IPS-20b (cell line): ENCODE measurements around the gene CDC42EP4.
"Not testable (repeated sequence)": the region's sequence is repeated elsewhere in the genome, so short reads cannot be mapped to it uniquely, and the experiment has no call there.

Experiments
- H3K27ac ChIP-seq: one replicate; pipeline ENCODE4 v1.5.1; 2013; ENCODE audit warnings: low read length
- H3K27me3 ChIP-seq: 2 replicates; pipeline ENCODE4 v1.6.1; 2013; ENCODE audit warnings: mild to moderate bottlenecking, low read length, inconsistent platforms; ENCODE audit not compliant: insufficient read depth
- H3K36me3 ChIP-seq: 2 replicates; pipeline ENCODE4 v1.6.1; 2013; ENCODE audit warnings: low read depth, mild to moderate bottlenecking, inconsistent platforms, low read length, moderate library complexity; ENCODE audit not compliant: insufficient read depth
- H3K4me1 ChIP-seq: 2 replicates; pipeline ENCODE4 v1.6.1; 2013; ENCODE audit warnings: mild to moderate bottlenecking, control low read depth, inconsistent platforms, low read length, moderate library complexity; ENCODE audit not compliant: insufficient read depth
- H3K4me3 ChIP-seq: 2 replicates; pipeline ENCODE4 v1.5.1; 2013; ENCODE audit warnings: mild to moderate bottlenecking, low read length, inconsistent platforms
- H3K9ac ChIP-seq: 2 replicates; pipeline ENCODE4 v1.6.1; 2013; ENCODE audit warnings: low read depth, mild to moderate bottlenecking, inconsistent platforms, low read length, moderate library complexity
- H3K9me3 ChIP-seq: 2 replicates; pipeline ENCODE4 v1.6.1; 2013; ENCODE audit warnings: mild to moderate bottlenecking, low read depth, low read length, inconsistent platforms; ENCODE audit not compliant: insufficient read depth

Gene CDC42EP4

DNA sequence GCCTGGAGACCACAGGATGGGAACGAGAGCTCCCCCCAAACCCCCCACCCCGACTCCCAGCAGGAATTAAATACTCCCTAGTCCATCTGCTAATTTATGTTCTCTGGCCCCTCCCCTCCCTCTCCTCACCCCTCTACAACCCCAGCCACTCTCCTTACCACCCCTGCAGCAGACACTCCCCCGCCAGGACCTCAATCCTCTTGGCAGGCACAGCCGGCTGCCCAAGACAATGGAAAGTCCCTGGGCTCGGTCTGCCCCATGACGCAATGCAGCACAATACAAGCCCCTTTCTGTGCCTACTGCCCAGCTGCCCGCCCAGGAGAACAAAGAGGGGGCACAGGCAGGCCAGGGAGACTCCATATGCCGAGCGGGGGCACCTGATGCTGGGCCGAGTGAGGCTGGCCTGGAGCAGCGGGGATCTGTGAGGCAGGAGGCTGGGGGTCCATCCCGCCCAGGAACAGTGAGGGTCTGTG, 30.3 kb upstream of the CDC42EP4 start:
- Histone ChIP-seq H3K4me3 (peak overlapping the region; percentile 3; the same call in 1 of the 2 replicates), H3K9me3 (no peaks in the 10 kb centered on the region), H3K4me1 (peaks cover 21% of the 10 kb centered on the region), H3K27ac (no peak overlapping the region), H3K9ac (peak overlapping the region; percentile 70; the same call in 1 of the 2 replicates), H3K27me3 (no peaks in the 10 kb centered on the region), H3K36me3 (no peaks in the 10 kb centered on the region)

DNA sequence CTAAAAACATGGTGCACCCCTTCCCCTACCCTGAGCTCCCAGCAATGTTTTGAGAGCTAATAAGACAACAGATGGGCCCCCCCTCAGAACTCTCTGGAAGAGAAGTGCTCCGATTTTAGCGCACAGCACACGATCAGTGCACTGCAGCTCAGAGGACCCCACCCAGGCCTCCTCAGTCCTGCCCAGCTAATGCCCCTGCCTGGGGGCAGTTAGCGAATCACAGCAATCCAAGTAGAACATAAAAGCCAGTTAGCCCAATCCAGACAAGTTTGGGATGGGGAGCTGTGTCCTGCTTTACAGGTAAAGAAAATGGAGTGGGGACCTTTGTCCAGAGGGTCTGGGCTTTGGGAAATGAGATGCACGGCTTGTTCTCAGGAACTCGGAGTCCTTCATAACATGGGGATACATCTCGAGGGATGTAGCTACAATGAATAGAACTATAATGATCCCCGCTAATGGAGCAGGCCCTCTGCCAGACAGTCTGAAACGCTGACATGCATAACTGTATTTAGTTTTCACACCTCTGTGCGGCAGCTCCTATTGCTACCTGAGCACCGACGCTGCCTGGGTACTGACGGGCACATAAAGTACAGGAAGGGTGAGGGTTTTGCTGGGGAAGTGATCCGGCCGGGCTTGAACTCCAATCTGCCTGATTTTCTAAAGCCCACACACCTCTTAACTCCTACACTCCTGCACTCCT, 29.7 kb upstream of the CDC42EP4 start:
- no peak overlapping the region for H3K27ac ChIP-seq
- H3K9ac ChIP-seq = peak overlapping the region; percentile 70; the same call in 1 of the 2 replicates
- H3K27me3 ChIP-seq = no peaks in the 10 kb centered on the region
- H3K9me3 ChIP-seq = no peaks in the 10 kb centered on the region
- H3K4me3 ChIP-seq = peak overlapping the region; percentile 3; the same call in 1 of the 2 replicates
- H3K36me3 ChIP-seq = no peaks in the 10 kb centered on the region
- peaks cover 21% of the 10 kb centered on the region for H3K4me1 ChIP-seq

DNA sequence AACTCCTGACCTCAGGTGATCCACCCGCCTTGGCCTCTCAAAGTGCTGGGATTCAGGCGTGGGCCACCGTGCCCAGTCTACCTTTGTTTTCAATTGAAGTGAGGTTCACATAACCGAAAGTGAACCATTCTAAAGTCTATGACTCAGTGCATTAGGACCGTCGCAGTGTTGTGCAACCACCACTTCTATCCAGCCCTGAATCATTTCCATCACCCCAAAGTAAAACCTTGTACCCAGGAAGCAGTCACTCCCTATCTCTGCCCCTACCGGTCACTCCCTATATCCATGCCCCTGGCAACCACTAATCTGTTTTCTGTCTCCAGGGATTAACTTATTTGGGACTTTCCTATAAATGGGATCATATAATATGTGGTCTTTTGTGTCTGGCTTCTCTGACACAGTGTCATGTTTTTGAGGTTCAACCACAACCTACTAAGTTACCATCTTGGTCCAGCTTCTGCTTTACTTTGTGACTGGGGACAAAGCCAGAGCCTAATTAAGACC, 28.3 kb upstream of the CDC42EP4 start:
- no peak overlapping the region for H3K9ac ChIP-seq
- H3K4me3 ChIP-seq = no peak overlapping the region
- H3K4me1 ChIP-seq = peaks cover 21% of the 10 kb centered on the region
- H3K36me3 ChIP-seq = no peaks in the 10 kb centered on the region
- H3K27me3 ChIP-seq = no peaks in the 10 kb centered on the region
- no peak overlapping the region for H3K27ac ChIP-seq
- no peaks in the 10 kb centered on the region for H3K9me3 ChIP-seq

DNA sequence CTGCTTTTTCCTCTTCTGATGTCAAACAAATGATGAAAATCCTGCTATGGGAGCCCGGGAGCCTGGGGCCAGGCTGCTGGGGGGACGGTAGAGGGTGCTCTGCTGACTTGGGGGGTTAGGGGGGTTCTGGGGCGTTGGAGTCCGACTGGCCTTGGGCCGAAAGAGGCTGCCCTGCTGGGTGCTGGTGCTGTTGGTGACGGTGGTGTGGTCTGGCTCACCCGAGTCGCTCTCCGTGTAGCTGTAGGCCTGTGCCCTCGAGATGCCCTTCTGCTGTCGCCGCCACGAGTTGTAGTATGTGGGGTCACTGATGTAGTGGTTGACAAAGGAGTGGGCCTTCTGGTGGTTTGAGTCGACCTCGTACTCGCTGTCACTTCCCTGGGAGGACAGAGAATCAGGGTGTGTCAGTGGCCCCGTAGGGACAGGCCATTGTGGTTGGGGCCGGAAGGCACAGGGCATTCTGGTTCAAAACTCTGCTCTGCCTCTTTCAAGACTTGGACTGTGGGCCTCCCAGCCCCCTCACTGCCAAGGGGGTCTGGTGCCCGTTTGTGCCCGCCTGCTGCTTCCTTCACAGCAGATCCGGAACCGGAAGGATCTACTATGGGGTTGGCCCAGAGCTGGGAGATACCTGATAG, 26.9 kb upstream of the CDC42EP4 start:
- H3K27me3 ChIP-seq = no peaks in the 10 kb centered on the region
- H3K9ac ChIP-seq = no peak overlapping the region
- peaks cover 16% of the 10 kb centered on the region for H3K4me1 ChIP-seq
- no peak overlapping the region for H3K4me3 ChIP-seq
- H3K27ac ChIP-seq = no peak overlapping the region
- H3K9me3 ChIP-seq = no peaks in the 10 kb centered on the region
- no peaks in the 10 kb centered on the region for H3K36me3 ChIP-seq

DNA sequence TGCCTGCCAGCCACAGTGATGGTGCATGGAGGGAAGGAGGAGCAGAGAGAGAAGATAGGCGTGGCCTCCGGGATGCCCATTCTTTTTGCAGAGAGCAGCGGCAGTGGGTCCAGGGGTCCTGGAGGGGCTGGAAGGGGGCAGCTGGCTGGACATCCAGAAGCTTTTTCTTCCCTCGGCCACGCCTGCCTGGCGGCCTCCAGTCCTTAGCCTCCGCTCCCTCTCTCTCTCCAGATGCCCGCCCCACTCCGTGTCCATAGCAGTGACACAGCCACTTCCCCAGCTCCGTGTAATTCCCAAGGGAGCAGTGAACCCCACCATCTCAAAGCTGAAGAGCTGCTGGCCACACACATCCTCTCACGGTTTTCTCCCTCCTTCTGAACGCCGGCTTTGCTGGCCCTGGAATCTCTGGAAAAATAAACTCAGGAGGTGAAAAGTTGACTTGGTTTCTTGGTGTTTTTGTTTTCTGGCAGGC, 26.3 kb upstream of the CDC42EP4 start:
- H3K27ac ChIP-seq = no peak overlapping the region
- peaks cover 13% of the 10 kb centered on the region; the same call in 1 of the 2 replicates for H3K4me1 ChIP-seq
- H3K27me3 ChIP-seq = no peaks in the 10 kb centered on the region

DNA sequence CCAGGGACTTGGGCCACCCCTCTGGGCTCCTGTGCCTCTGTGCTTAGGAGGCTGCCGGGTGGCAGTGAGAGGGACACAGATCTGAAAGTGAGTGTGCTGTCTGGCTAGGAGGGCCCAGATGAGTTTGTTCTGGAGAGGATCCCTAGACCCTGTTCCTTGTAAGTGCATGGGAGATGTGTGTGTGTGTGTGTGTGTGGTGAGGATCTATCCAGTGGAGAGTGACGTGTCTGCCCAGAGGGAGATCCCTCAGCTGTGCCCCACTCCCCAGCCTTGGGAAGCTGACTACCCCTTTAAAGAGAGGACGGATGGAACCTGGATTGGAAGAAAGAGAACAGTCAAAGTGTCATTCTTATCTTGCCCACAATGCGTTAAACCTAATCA, 25.5 kb upstream of the CDC42EP4 start:
- Histone ChIP-seq H3K4me1 (peaks cover 7% of the 10 kb centered on the region; the same call in 1 of the 2 replicates), H3K36me3 (no peaks in the 10 kb centered on the region), H3K9me3 (no peaks in the 10 kb centered on the region), H3K9ac (no peak overlapping the region), H3K27me3 (no peaks in the 10 kb centered on the region), H3K27ac (no peak overlapping the region), H3K4me3 (no peak overlapping the region)

More for the DNA sequence above, 26.3 kb upstream of the CDC42EP4 start:
- no peaks in the 10 kb centered on the region for H3K36me3 ChIP-seq
- H3K9me3 ChIP-seq = no peaks in the 10 kb centered on the region
- no peak overlapping the region for H3K9ac ChIP-seq
- no peak overlapping the region for H3K4me3 ChIP-seq

DNA sequence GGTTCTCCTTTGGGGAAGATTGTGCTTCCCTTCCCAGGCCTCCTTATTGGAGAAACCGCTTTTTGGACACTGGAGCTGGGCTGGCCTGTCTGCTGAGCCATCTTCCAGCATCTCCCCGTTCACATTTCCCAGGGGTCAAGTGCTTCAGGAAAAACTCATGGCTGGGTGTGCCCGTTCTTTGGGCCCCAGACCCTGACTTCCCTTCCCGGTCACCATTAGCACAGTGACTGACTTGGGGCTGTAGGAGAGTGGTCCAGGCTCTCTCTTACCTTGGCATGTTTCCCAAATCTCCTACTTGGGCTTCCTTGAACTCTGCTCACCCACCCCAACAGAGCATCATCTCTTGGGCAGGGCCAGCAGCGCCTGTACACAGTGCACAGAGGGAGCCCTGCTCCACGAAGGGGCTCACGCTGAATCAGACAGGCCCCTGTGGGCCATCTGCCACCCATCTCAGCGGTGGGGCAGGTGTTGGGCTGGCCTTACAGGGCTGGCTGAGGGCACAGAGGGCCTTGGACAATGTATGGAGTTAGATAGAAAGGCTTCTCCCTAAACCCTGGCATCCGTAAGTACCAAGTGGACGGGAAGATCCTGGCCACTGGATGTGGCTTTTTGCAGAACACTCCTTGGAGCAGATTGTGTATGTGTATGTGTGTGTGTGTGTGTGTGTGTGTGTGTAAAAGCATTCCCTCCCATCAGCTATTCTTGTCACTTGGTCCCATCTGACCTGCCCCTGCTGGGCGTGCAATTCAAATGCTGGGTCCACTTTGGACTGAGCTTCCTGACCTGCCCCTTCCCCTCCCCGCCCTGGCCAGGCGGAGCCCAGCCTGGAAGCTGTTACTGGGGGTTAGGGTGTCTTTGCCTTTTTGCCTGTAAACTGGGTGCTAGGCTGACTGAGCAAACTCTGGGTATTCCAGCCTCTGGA, 24.9 kb upstream of the CDC42EP4 start:
- Histone ChIP-seq H3K27ac (no peak overlapping the region), H3K36me3 (no peaks in the 10 kb centered on the region), H3K4me3 (no peak overlapping the region), H3K9ac (no peak overlapping the region), H3K4me1 (peaks cover 5% of the 10 kb centered on the region; the same call in 1 of the 2 replicates), H3K27me3 (no peaks in the 10 kb centered on the region), H3K9me3 (no peaks in the 10 kb centered on the region)

DNA sequence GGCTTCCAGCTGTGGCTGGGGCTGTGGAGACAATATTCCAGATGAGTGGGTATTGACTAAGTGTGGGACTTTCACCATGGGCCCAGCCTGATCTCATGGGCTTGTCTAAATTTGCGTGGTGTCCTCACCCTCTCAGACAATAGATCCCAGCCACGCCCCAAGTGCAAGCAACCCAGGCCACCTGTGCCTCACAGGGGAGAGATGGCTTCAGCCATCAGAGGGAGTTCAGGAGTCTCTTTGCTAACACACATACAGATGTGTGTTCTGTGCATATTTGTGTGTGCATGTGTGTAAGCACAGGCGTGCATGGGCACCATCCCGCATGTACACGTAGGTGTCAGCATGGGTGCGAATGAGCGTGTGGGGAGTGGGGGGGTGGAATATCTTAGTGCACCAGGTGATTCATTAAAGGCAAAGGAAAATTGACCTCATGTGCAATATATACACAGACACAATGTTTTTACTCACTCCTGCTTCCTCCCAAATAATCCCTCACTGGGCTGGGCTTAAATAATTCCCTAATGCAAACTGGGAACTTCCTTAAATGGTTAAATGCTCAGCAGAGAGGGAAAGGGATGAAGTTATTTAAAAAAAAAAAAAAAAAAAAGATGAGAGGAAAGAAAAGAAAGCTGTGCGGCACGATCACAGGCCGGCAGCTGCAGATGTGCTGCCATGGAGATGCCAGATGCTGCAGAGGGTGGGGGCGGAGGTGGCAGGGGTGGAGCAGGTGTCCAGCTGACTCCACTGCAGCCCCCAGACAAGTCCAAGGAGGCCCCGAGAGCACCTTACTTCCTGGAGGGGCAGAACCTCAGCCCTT, 24.0 kb upstream of the CDC42EP4 start:
- H3K36me3 ChIP-seq = no peaks in the 10 kb centered on the region
- no peak overlapping the region for H3K4me3 ChIP-seq
- no peak overlapping the region for H3K27ac ChIP-seq
- no peaks in the 10 kb centered on the region for H3K27me3 ChIP-seq
- no peaks in the 10 kb centered on the region for H3K9me3 ChIP-seq
- no peaks in the 10 kb centered on the region for H3K4me1 ChIP-seq
- H3K9ac ChIP-seq = no peak overlapping the region

DNA sequence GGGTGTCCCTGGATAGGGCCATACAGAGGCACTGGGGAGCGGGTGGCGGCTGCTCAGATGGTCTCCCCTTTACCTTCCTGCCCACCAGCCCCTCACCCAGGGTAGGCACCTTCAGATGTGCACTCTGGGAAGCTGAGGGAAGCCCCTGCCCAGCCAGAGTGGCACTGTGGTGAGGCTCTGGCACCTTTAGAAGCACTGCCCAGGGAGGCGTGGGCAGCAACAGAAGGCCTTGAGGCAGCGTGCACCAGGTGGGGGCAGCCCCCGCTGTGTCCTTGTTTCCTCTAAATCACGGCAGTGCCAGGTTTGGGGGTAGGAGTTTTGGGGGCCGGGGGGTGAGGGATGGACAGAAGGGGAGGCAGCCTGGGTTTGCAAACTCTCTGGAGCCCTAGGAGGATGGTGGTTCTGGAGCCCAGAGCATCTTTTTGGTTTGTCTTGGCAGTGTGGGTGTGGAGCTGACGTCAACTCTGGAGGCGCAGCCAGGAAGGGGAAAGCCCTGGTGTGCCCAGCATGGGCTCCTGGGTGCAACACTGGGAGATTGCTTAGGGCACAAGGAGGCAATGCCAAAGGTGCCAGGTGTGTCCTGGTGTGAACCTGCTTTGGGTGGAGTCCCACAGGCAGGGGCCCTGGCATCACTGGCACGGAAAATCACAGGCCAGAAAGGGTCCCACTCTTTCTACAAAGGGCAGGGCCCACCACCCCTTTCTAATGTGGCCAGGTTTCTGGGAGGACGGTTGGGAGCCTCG, 23.1 kb upstream of the CDC42EP4 start:
- no peaks in the 10 kb centered on the region for H3K27me3 ChIP-seq
- H3K27ac ChIP-seq = no peak overlapping the region

DNA sequence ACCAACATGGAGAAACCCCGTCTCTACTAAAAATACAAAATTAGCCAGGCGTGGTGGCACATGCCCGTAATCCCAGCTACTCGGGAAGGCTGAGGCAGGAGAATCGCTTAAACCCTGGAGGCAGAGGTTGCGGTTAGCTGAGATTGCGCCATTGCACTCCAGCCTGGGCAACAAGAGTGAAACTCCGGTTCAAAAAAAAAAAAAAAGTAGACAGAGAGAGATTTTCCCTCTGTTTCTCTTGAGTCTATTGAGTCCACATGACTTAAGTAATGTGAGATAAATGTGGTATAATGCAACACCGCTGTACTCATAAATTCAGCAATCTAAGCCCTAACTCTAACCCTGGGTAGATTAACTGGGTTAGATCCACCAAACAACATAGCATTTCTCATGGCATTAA, 21.6 kb upstream of the CDC42EP4 start:
- not testable (repeated sequence) for H3K9ac ChIP-seq, H3K36me3 ChIP-seq

More for the DNA sequence above, 23.1 kb upstream of the CDC42EP4 start:
- H3K4me1 ChIP-seq = no peaks in the 10 kb centered on the region
- no peaks in the 10 kb centered on the region for H3K9me3 ChIP-seq
- no peaks in the 10 kb centered on the region for H3K36me3 ChIP-seq
- no peak overlapping the region for H3K4me3 ChIP-seq
- no peak overlapping the region for H3K9ac ChIP-seq

More for the DNA sequence above, 21.6 kb upstream of the CDC42EP4 start:
- H3K4me3 ChIP-seq, H3K27me3 ChIP-seq, H3K27ac ChIP-seq, H3K4me1 ChIP-seq, H3K9me3 ChIP-seq: not testable (repeated sequence)
